NCI-H1436 treated with DMSO at 0.1 percent for 48 hours (cell line): Measurements from ENCODE around the gene DNAJB8.

Experiments
- DNase-seq: peaks from one replicate; lab custom pipeline; 2025; lab: John Stamatoyannopoulos, UW

The DNAJB8 gene

GRCh38 chr3:128445357-128445756 lies 21.3 kb downstream of the DNAJB8 start:
- DNase-seq: no peak

GRCh38 chr3:128443771-128444170 lies 22.9 kb downstream of the DNAJB8 start:
- DNase-seq: no peak

DNA sequence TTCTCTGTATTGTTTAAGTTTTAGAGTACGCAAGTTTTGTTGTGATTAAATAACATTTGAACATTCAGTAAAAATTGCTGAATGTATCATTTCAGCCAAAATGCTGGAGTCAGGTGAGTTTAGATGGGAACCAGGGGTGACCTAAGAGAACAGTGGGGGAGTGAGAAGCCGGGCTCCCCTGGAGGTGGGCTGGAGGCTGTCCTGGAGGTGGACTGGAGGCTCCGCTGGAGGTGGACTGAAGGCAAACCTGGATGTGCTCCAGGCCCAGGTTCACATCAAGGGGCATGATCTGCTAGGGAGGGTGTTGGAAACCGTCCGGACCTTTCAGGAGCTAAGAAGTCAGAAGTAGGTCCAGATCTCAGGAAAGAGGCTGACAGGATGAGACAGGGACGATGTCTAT lies 23.7 kb downstream of the DNAJB8 start:
- DNase-seq: no peak

DNA sequence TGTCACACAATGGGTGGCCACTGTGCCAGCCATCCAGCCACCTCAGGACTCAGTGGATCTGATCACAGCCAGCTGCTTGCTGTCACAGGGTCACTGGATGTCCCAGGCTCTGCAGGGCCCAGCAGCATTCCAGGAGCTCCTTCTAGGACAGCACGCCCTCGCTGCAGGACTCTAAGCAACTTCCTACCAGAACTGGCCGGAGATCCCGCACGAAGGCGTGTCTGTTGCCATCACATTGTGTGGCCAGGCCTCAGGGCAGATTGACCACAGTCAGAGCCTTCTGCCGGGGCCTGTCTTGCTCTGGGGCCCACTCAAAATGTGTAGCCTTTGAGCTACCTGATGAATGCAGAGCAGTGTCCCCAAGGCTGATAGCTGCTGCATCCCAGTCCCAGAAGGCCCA lies 24.6 kb downstream of the DNAJB8 start:
- DNase-seq: no peak

DNA sequence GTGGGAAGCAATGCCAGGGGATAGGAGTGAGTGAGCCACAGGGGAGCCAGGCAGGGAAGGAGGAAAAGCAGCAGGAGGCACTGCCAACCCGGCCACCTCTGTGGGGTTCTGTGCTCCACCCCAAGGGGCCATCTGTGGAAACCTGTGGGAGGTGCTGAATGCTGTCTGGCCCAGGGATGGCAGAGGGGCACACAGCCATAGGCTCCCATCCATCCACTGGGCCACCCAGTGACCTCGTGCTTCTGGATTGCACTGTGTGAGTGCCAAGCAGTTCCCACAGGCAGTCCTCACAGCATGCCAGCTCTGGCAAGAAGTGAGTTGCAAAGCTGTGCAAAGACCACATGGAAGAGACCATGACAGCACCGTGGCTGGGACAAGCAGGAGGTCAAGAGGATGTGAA lies 27.5 kb downstream of the DNAJB8 start:
- DNase-seq: no peak

DNA sequence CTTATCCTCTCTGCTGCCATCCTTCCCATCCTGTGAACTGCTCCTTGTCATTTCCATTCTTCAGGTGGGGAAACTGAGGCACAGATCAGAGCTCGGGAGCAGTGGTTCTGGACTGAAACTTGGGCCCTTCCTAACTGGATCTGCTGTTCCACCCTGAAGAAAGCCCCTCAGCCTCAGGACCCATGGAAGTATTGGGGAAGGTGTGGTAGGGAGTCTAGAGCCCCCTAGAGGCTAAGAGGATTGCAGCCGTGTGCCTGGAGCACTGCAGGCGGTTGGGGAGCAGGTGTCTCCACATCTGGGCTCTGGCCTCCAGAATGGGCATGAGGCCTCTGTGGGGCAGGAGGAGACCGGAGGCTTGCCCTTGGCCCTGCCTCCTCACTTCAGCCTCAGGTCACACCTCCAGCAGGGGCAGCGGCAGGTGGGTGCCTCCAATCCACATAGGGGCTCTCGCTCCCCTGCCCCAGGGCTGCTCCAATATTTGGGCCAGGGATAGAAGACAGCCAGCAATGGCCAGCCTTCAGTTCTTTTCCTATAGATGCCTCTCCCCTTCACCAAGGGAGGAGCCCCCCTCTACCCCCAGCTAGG lies 28.1 kb downstream of the DNAJB8 start:
- DNase-seq: no peak

- no peak for DNase-seq
Measured at GRCh38 chr3:128436214-128436613, 30.5 kb downstream of the DNAJB8 start.

GRCh38 chr3:128435561-128435960 lies 31.1 kb downstream of the DNAJB8 start:
- no peak for DNase-seq

- no peak for DNase-seq
Measured at GRCh38 chr3:128435058-128435457, 31.6 kb downstream of the DNAJB8 start.

DNA sequence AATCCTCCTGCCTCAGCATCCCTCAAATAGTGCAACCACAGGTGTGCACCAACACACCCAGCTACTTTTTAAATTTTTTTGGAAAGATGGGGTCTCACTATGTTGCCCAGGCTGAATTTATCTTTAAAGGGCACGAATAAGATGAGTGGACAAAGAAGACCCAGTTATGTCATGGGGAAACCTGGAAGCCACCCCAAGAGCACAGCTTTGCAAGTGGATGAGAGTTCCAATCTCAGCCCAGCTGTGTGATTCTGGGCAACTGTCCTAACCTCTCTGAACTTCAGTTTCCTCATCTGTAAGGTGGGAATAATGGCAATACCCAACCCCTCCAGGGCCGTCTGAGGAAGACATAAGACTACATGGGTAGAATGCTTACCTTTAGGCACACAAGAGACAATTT lies 32.2 kb downstream of the DNAJB8 start:
- DNase-seq: no peak

- DNase-seq: no peak
Measured at GRCh38 chr3:128433837-128434165, 32.9 kb downstream of the DNAJB8 start.

- no peak for DNase-seq
Measured at GRCh38 chr3:128432971-128433836, 33.5 kb downstream of the DNAJB8 start.

GRCh38 chr3:128432301-128432970 lies 34.3 kb downstream of the DNAJB8 start:
- DNase-seq: no peak

DNA sequence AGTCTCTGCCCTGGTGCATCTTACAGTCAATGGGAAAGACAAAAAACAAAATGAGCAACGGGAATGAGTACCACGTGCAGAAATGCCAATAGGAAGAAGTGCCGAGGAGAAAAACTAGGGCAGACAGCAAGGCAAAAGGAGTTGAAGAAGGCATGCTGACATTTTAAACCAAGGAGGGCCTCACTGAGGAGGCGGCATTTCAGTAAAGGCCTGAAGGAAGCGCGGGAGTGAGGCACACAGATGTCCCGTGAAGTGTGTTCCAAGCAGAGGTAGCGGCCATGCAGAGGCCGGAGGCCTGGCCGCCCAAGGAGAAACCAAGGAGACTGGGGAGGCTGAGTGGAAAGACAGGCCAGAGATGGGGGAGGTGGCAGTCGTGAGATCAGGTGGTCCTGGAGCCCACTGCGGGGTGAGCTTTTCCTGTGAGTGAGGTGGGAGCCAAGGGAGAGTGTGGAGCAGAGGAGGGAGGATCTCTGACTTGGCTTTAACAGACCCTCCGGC lies 34.8 kb downstream of the DNAJB8 start:
- DNase-seq: no peak

GRCh38 chr3:128430731-128431130 lies 36.0 kb downstream of the DNAJB8 start:
- no peak for DNase-seq

GRCh38 chr3:128430301-128430700 lies 36.4 kb downstream of the DNAJB8 start:
- DNase-seq: no peak

GRCh38 chr3:128429751-128430150 lies 36.9 kb downstream of the DNAJB8 start:
- DNase-seq: no peak

- DNase-seq: no peak
Measured at GRCh38 chr3:128429275-128429674, 37.4 kb downstream of the DNAJB8 start.

GRCh38 chr3:128427872-128428822 lies 38.5 kb downstream of the DNAJB8 start:
- no peak for DNase-seq

- DNase-seq: no peak
Measured at GRCh38 chr3:128427175-128427857, 39.4 kb downstream of the DNAJB8 start.
